CD14-positive monocyte (primary cell): ENCODE measurements around the gene BUB1. TPM values are rescaled to one million over a fixed set of nuclear protein-coding genes. Genes with fewer than 3 reads are reported as not detected.
"Not testable (repeated sequence)": the region's sequence is repeated elsewhere in the genome, so short reads cannot be mapped to it uniquely, and the experiment has no call there.

ENCODE experiments used
- DNase-seq, 3 donors: peaks; one replicate each; pipeline ENCODE4 v3.0.0-alpha.2; 2011 to 2022
- H2AFZ ChIP-seq: 2 replicates; pipeline ENCODE4 v1.6.0; 2012; ENCODE audit warnings: mild to moderate bottlenecking, low read depth, low read length, inconsistent platforms; ENCODE audit not compliant: insufficient read depth, poor library complexity, severe bottlenecking
- H3K27ac ChIP-seq, 2 donors: 1 replicate in 1 of 2; 2 replicates in 1 of 2; pipeline ENCODE4 v1.5.1; 2012 to 2013; ENCODE audit warnings: low read length in 2 of 2, control low read depth in 1 of 2, inconsistent platforms in 1 of 2, low read depth in 1 of 2, mild to moderate bottlenecking in 1 of 2
- H3K27me3 ChIP-seq, 2 donors: one replicate each; pipeline versions ENCODE4 v1.6.0 to v1.6.1; 2011 to 2013; ENCODE audit warnings: low read length in 2 of 2; ENCODE audit not compliant: control insufficient read depth in 2 of 2, insufficient read depth in 2 of 2
- H3K36me3 ChIP-seq, 2 donors: replicated peaks in 1 of 2; 1 replicate in 1 of 2; 2 replicates in 1 of 2; pipeline versions ENCODE4 v1.5.1 to v1.6.1; 2012 to 2013; ENCODE audit warnings: low read length in 2 of 2, control low read depth in 1 of 2, inconsistent platforms in 1 of 2, mild to moderate bottlenecking in 1 of 2; ENCODE audit not compliant: insufficient read depth in 2 of 2, control insufficient read depth in 1 of 2
- H3K4me1 ChIP-seq, 2 donors: 1 replicate in 1 of 2; 2 replicates in 1 of 2; pipeline versions ENCODE4 v1.5.1 to v1.6.1; 2012 to 2013; ENCODE audit warnings: low read length in 2 of 2, control low read depth in 1 of 2, inconsistent platforms in 1 of 2, mild to moderate bottlenecking in 1 of 2, moderate library complexity in 1 of 2; ENCODE audit not compliant: insufficient read depth in 2 of 2, control insufficient read depth in 1 of 2
- H3K4me2 ChIP-seq: replicated peaks from 2 replicates; pipeline ENCODE3; 2012; ENCODE audit warnings: low read length, moderate library complexity, mild to moderate bottlenecking; ENCODE audit not compliant: poor library complexity, severe bottlenecking; ENCODE audit errors: extremely low read depth
- H3K4me3 ChIP-seq, 3 experiments: fragments of 200-600 bp in 1 of 3; sonication (generic) in 1 of 3; replicated peaks in 1 of 3; 1 replicate in 2 of 3; 2 replicates in 1 of 3; pipeline ENCODE4 v1.5.1; 2011 to 2013; ENCODE audit warnings: low read length in 3 of 3, mild to moderate bottlenecking in 3 of 3, control low read depth in 2 of 3, low read depth in 2 of 3, inconsistent platforms in 1 of 3, moderate library complexity in 1 of 3
- H3K79me2 ChIP-seq: 2 replicates; pipeline ENCODE4 v1.6.0; 2012; ENCODE audit warnings: mild to moderate bottlenecking, control low read depth, inconsistent platforms, low read length, moderate library complexity; ENCODE audit not compliant: insufficient read depth
- H3K9ac ChIP-seq: 2 replicates; pipeline ENCODE4 v1.6.0; 2017; ENCODE audit warnings: low read length, mild to moderate bottlenecking; ENCODE audit not compliant: insufficient read depth, poor library complexity, severe bottlenecking
- H3K9me3 ChIP-seq, 2 donors: replicated peaks in 1 of 2; 1 replicate in 1 of 2; 2 replicates in 1 of 2; pipeline versions ENCODE4 v1.5.1 to v1.6.1; 2012 to 2013; ENCODE audit warnings: low read length in 2 of 2, control low read depth in 1 of 2; ENCODE audit not compliant: control insufficient read depth in 1 of 2, insufficient read depth in 1 of 2
- H4K20me1 ChIP-seq: 2 replicates; pipeline ENCODE4 v1.6.0; 2012; ENCODE audit warnings: mild to moderate bottlenecking, low read length, control low read depth, moderate library complexity; ENCODE audit not compliant: insufficient read depth
- H3K27ac Mint-ChIP-seq, 7 donors: one replicate each; pipeline ENCODE4 v1.8.0; 2020; ENCODE audit warnings: mild to moderate bottlenecking in 7 of 7, mixed read lengths in 7 of 7, moderate library complexity in 6 of 7, inconsistent platforms in 2 of 7
- H3K27me3 Mint-ChIP-seq, 3 donors: one replicate each; pipeline ENCODE4 v1.8.0; 2021 to 2022; ENCODE audit warnings: low read depth in 3 of 3, mild to moderate bottlenecking in 3 of 3, mixed read lengths in 3 of 3, moderate library complexity in 3 of 3, inconsistent platforms in 1 of 3
- H3K36me3 Mint-ChIP-seq, 2 donors: one replicate each; pipeline ENCODE4 v1.8.0; 2020; ENCODE audit warnings: mixed read lengths in 2 of 2, inconsistent platforms in 1 of 2, mild to moderate bottlenecking in 1 of 2
- H3K4me1 Mint-ChIP-seq: one replicate; pipeline ENCODE4 v1.8.0; 2020; ENCODE audit warnings: mild to moderate bottlenecking, mixed read lengths
- H3K4me3 Mint-ChIP-seq, 2 donors: one replicate each; pipeline ENCODE4 v1.8.0; 2020; ENCODE audit warnings: mild to moderate bottlenecking in 2 of 2, mixed read lengths in 2 of 2, moderate library complexity in 1 of 2
- H3K9me3 Mint-ChIP-seq, 7 donors: one replicate each; pipeline ENCODE4 v1.8.0; 2020 to 2022; ENCODE audit warnings: mixed read lengths in 7 of 7, mild to moderate bottlenecking in 6 of 7, moderate library complexity in 6 of 7, inconsistent platforms in 2 of 7
- WGBS: methylation state at CpG from one replicate; pipeline ENCODE4 v1.1.5; 2013; ENCODE audit warnings: missing lambda C conversion rate; ENCODE audit not compliant: insufficient coverage; 5-methylcytosine and 5-hydroxymethylcytosine counted together
- intact Hi-C, 2 donors: fragments of 100-400 bp; cut with micrococcal nuclease; formaldehyde crosslinking; loops; one replicate each; pipeline versions ENCODE4 v1.15.0 to v1.15.1; 2023
- polyA plus RNA-seq, 3 donors: library from polyadenylated mRNA; depleted of rRNA in 1 of 3; unstranded in 2 of 3; stranded (reverse) in 1 of 3; fragments of 300-500 nt in 2 of 3; fragments of >200 nt in 1 of 3; fragmentation: Illumina TruSeq in 2 of 3; gene quantifications; 1 replicate in 2 of 3; 2 replicates in 1 of 3; pipeline ENCODE4 v1.2.3, GENCODE V29; 2012 to 2021

BUB1 gene
- polyA plus RNA-seq, 3 donors, result 0.11 to 0.30 (median 0.24) TPM

GRCh38 chr2:110605057-110605456 is 72.8 kb downstream of the BUB1 start:
- H3K4me1 ChIP-seq, result not testable (repeated sequence)

GRCh38 chr2:110603917-110604591 is 73.8 kb downstream of the BUB1 start:
- H3K9me3 ChIP-seq, intact Hi-C loops, H3K9ac ChIP-seq, H3K36me3 Mint-ChIP-seq, DNase-seq, H3K4me3 Mint-ChIP-seq, H3K4me2 ChIP-seq, H3K27ac ChIP-seq, H3K36me3 ChIP-seq, H3K79me2 ChIP-seq, H3K4me1 ChIP-seq, H3K27ac Mint-ChIP-seq, H4K20me1 ChIP-seq, H2AFZ ChIP-seq, H3K4me3 ChIP-seq, H3K27me3 ChIP-seq, H3K4me1 Mint-ChIP-seq, H3K9me3 Mint-ChIP-seq: not testable (repeated sequence)
- peaks cover 6 to 12% (median 6%) of the 10 kb centered on the region in 3 donors for H3K27me3 Mint-ChIP-seq
- WGBS, result no CpG with 5 or more reads among the region's 8 CpGs

More at GRCh38 chr2:110605057-110605456, 72.8 kb downstream of the BUB1 start:
- DNase-seq, H3K9me3 Mint-ChIP-seq, H3K9ac ChIP-seq, H3K27me3 ChIP-seq, H3K9me3 ChIP-seq, H3K27ac ChIP-seq, H3K27ac Mint-ChIP-seq, H3K4me3 ChIP-seq, H3K4me1 Mint-ChIP-seq, H3K79me2 ChIP-seq, H3K4me2 ChIP-seq, H3K36me3 Mint-ChIP-seq, H4K20me1 ChIP-seq, H2AFZ ChIP-seq, H3K4me3 Mint-ChIP-seq, H3K36me3 ChIP-seq, intact Hi-C loops: not testable (repeated sequence)
- peaks cover 6 to 12% (median 6%) of the 10 kb centered on the region in 3 donors for H3K27me3 Mint-ChIP-seq
- WGBS, result 76% methylated on average over 2 of the region's 12 CpGs

GRCh38 chr2:110602139-110602538 is 75.7 kb downstream of the BUB1 start:
- intact Hi-C loops, result not testable (repeated sequence)

GRCh38 chr2:110591973-110592372 is 85.9 kb downstream of the BUB1 start:
- H3K9ac ChIP-seq, H3K4me1 Mint-ChIP-seq, DNase-seq, H3K4me3 ChIP-seq, H2AFZ ChIP-seq, H3K27me3 ChIP-seq, H3K36me3 Mint-ChIP-seq, H3K9me3 Mint-ChIP-seq, H3K27ac Mint-ChIP-seq, H3K4me3 Mint-ChIP-seq, H3K4me1 ChIP-seq, H3K79me2 ChIP-seq, H3K27ac ChIP-seq, H3K27me3 Mint-ChIP-seq, H3K9me3 ChIP-seq, H3K36me3 ChIP-seq, H3K4me2 ChIP-seq, intact Hi-C loops, H4K20me1 ChIP-seq: not testable (repeated sequence)
- no CpG with 5 or more reads among the region's 2 CpGs for WGBS

More at GRCh38 chr2:110602139-110602538, 75.7 kb downstream of the BUB1 start:
- H3K9me3 Mint-ChIP-seq, H3K27ac ChIP-seq, H3K4me1 Mint-ChIP-seq, H3K27me3 ChIP-seq, H3K27ac Mint-ChIP-seq, H3K4me1 ChIP-seq, H2AFZ ChIP-seq, H3K9ac ChIP-seq, H3K79me2 ChIP-seq, H4K20me1 ChIP-seq, H3K9me3 ChIP-seq, H3K36me3 Mint-ChIP-seq, H3K4me2 ChIP-seq, H3K4me3 ChIP-seq, H3K4me3 Mint-ChIP-seq, DNase-seq, H3K36me3 ChIP-seq, H3K27me3 Mint-ChIP-seq: not testable (repeated sequence)
- WGBS, result no CpG with 5 or more reads among the region's 9 CpGs
